ENCODE data around the gene PIGR.

PIGR gene

DNA sequence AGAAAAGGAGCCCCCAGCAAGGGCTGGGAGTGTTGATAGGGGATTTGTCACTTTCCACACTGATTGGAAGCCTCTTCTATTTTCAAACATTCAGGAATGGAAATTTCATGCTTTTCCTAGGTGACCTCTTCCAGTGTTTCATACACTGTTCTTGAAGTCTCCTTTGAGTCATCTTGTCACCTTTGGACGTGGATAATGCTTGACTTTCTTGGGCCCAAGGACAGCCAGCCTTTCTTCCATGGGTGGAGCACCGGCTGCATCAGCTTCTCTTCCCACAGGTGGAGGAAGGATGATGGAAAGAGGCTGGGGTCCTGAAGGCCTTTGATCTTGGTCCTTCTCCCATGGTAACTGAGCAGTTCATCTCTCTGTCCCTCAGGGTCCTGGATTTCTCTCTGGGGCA lies 11.9 kb upstream of the PIGR start:
- FAIRE-seq, result no peak

DNA sequence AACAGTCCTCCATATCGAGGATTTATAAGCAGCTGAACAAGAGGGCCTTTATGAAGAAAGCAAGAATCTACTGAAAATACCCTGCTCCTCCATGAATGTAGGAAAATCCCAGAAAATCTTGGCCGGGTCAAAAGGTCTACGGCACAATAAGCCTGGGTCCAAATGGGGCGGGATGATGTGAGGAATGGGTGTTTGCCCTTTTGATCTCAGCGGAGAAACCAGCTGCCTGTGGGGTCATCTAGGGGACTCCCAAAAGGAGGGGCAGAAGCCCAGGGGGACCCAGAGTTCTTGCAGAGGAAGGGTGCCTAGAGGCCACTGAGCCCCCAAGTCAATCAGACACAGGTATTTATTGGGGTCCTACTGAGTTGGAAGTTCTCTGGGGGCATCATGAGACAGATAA lies 11.4 kb upstream of the PIGR start:
- FAIRE-seq, result no peak

- FAIRE-seq, result no peak
Observed at GRCh38 chr1:206955476-206956451, 9.5 kb upstream of the PIGR start.

DNA sequence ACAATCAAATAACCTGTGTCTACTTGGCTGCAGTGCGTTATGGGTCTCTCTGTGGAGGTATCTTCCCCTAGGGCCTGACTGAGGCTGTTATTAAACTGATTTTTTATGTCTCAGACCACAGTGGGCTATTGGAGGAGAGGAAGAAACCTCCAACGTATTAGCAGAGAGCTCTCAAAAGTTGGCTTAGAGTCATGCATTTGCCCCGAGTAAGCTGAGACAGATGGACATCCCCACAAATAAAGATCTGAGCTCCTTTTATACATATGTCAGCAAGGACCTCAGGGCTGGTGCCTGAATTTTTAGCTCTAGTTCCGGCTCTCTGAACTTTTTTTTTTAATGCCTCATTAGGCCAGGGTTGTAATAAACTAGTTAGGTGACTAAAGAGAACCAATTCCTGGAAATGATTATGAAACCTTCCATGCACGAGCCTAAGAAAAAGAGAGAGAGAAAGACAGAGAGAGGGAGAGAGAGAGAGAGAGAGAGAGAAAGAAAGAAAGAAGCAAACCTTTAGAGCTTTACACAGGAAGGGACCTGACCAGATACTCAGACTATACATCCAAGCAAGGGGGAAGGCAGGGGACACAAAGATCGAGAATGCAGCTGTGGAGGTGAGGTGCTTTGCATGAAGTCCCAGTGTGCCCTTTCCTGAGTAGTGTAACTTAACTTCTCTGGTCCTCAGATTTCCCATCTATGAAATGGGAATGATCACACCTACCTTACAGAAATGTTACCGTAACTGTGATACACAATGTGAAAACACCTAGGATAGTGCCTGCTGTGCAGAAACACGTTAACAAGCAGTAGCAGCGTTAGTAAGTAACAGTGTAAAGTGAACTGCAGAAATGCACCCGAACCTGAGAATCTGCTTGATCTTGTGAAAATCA lies 8.4 kb upstream of the PIGR start:
- FAIRE-seq, result no peak

- FAIRE-seq, result no peak
Observed at GRCh38 chr1:206953626-206954025, 7.4 kb upstream of the PIGR start.

DNA sequence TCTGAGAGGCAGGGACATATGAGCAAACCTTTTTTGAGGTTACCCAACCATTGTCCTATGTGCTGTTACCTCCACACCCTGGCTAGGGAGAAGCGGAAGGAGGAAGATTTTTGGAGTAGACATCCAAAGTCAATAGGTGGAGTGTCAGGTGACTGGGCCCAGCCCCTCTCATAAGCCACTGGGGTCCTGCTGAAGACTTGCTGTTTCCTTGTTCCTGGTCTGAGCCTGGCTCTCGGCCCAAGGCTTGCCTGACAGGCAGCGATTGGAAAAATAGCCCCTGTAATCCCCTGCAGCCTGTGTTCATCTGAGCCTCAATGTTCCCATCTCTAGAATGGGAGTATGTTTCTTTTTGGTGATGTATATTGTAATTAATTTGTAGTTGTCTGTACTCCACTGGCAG lies 6.9 kb upstream of the PIGR start:
- no peak for FAIRE-seq

GRCh38 chr1:206952171-206952570 lies 5.9 kb upstream of the PIGR start:
- no peak for FAIRE-seq

DNA sequence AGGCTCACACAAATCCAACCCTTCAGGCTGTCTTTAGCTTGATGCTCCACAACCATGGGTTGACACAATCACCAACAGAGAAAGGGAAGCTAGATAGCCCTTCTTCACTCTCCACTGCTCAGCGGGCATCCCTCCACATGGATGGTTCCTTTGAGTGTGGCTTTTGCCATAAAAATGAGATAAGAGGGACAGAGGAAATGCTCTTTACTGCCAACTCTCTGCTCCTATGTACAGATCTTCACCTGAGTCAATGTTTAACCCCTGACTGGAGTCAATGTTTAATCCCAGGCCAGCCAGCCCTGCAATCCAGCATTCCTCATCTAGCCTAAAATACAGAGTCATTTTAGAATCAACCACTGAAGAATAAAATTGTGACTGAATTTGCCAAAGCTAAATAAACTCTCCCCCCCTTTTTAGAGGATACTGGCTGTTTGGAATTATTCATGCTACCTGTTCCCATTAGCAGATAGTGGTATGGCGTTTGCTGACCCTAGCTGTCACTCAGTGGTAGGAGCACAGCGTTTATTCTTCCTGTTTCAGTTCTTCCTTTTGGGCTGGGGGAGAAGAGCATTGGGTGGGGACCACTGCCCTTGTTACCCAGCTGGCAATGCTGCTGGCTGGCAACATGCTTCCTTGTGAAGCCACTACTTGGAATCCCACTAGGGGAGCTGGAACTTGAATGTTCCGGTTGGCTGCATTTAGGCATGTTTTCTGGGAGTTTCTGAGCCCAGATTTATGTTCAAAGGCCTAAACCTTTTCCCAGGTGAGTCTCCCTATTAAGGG lies 5.2 kb upstream of the PIGR start:
- FAIRE-seq, result no peak

DNA sequence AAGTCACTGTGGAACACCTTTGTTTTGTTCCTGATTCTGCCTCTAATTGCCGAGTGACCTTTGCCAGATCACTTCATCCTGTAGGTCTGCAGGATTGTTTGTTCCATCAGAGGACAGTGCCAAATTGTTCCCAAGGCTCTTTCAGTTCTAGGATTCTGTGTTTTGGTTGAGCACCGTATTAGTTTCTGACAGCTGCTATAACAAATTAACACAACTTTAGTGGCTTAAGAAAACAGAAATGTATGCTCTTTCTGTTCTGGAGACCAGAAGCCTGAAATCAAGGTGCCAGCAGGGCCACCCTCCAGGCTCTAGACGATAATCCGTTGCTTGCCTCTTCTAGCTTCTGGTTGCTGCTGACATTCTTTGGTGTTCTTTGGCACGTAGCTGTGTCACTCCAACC lies 3.4 kb upstream of the PIGR start:
- FAIRE-seq, result no peak

DNA sequence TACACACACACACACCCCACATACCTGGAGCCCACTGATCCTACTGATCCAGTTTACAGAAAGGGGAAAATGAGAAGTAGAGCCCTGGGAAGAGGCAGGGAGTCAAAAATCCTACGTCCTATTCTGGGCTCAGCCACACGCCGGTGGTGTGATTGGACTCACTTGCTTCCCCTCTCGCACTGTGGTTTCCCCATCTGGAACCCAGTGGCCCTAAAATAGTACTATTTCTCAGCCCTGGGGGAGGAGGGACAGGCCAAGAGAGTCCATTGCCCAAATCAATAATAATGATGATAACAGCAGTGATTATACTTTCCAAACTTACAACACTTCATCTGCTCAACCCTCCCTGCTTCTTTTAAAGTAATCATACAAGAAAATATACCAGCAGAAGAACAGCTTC lies 2.9 kb upstream of the PIGR start:
- no peak for FAIRE-seq

- no peak for FAIRE-seq
Observed at GRCh38 chr1:206947255-206947654, 989 bp upstream of the PIGR start.

- FAIRE-seq, result no peak
Observed at GRCh38 chr1:206945779-206946178, 487 bp downstream of the PIGR start.

- no peak for FAIRE-seq
Observed at GRCh38 chr1:206944703-206945102, 1.6 kb downstream of the PIGR start.

DNA sequence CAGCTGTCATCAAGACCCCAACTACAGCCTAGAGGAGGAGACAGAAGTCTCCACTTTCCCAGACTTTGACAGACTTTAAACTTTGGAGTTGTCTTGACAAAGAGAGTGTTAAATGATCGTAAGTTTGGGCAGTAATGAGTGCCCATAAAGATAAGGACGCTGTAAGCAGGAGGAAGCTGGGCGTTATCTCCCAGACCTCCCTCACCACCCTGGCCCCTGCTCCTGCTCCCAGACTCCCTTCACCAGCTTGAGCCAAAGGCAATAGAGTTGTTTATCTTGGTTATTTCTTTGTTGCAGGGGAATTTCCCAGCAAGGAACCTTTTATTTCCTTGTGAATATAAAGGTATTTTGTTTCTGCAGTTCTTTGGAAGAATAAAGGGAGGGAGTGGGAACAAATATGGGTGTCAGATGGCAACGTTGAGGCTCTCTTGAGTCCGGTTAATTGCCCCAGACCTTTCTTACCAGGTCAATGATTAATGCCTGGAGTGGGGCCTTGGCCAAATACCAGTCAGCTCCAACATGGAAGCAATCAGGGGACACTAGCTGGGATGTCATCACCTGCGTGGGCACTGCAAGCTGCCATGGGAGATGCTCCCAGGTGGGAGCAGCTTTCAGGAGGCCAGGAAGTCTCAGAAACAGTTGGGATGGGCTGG lies 4.4 kb downstream of the PIGR start:
- FAIRE-seq, result no peak

DNA sequence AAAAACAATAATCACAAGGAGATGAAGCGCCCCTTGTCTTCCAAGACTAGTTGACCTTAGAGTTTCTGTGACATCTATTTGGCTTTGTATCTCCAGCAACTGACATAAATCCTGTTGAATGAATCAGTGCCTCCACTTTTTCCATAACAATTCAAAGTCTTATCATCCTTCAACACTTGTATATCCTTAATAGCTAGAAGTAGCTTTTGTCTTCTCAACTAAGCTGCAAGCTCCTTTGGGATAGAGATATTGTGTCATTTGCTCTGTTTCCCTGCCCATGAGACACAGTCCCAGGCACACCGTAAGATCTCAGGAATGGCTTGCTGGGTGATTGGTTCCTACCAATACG lies 5.7 kb downstream of the PIGR start:
- no peak for FAIRE-seq

DNA sequence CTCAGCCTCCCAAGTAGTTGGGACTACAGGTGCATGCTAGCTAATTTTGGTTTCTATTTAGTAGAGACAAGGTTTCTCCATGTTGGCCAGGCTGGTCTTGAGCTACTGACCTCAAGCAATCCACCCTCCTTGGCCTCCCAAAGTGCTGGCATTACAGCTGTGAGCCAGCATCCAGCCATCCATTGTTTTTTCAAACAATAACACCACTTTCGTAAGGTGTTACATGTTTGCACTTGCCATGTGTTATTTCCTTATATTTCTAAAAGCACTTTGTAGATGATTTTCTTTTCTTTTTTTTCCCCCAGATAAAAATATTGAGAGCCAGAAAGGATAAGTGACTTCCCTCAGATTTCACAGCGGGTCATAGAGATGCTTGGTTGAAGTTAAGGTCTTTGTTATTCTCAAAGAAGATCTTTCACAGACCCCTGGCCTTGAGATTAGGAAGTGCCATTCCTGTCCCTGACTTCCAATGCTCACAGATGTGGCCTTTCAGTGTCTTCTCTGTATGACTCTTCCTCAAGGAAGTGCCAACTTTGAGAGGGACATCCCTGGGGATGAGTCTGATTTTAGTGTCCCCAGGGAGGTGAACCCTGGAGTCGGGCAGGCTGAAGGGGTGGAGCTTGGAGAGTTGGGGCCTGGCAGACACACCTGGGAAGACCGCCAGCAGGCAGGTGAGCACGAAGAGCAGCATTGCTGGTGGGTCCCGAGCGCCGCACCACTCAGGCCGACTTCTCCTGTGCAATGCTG lies 6.3 kb downstream of the PIGR start:
- FAIRE-seq, result no peak

DNA sequence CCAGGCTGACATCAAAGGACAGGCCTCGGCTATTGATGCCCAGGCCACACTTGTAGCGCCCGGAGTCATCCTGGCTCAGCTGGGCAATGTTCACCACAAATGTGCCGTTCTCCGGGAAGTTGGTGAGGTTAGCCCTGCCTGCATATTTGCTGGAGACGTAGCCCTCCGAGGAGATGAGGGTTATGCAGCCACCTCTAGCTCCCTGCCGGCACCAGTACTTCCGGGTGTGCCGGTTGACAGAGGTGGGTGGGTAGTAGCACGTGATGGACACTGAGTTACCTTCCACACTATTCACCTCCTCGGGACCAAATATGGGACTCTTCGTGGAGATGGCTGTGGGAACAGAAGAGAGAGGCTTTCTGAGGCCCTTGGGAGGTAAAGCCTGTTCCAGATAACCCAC lies 7.1 kb downstream of the PIGR start:
- FAIRE-seq, result no peak

GRCh38 chr1:206937425-206937824 lies 8.8 kb downstream of the PIGR start:
- FAIRE-seq, result no peak

DNA sequence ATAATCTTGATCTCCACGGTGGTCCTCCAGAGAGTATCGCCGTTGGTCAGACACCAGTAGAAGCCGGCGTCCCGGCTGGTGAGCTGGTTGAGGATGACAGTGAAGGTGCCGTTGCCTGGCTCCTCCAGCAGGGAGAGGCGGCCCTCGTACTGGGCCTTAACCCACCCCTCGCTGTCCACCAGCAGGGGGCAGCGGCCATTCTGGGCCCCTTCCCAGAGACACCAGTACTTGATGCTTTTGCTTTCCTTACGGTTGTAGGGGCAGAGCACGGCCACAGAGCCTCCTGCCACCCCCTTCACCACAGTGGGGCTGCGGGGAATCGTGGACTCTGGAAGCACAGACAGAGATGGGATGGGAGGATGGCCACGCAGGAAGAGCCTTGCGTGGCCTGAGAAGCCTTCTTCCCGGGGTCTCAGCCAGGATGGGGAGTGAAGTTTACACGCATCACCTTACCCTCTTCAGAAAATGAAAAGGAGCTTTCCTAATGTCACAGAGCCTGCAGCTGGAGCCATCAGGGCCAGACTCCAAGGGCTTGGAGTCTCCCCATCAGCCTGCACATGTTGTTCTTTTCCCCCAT lies 10.7 kb downstream of the PIGR start:
- no peak for FAIRE-seq

GRCh38 chr1:206933333-206933945 lies 12.8 kb downstream of the PIGR start:
- FAIRE-seq, result no peak

DNA sequence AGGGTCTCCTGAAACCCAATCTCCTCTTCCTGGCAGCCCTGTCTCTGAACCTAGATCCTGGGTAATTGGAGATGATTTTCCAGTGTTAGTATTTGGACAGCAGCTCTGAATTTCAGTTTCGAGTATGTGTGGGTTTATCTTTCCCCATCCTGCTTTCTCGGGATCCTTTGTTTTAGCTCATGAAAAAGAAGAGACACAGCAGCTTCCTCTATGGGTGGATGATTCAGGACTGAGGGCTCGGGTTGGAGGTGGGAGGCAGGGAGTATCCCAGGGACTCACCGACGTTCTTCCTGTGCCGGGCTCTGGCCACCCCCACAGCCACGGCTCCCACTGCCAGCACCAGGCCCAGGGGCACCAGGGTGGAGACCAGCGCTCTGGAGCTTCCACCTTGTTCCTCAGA lies 14.1 kb downstream of the PIGR start:
- no peak for FAIRE-seq

All from islet of Langerhans (tissue), 1 donor.